Mammary epithelial cell (primary cell): ENCODE measurements around the gene GRIN2B.

Experiments
- EZH2 ChIP-seq: IDR thresholded peaks from 2 replicates; pipeline ENCODE4 v1.6.1; 2012; ENCODE audit warnings: low read length, inconsistent platforms, borderline replicate concordance
- TF ChIP-seq, protein P1 (sequence below), 2 donors: IDR thresholded peaks in 1 of 2; conservative IDR thresholded peaks in 1 of 2; 2 replicates each; pipeline ENCODE4 v1.5.1; 2011 to 2012; ENCODE audit warnings: inconsistent platforms in 2 of 2, low read length in 2 of 2, mild to moderate bottlenecking in 2 of 2, control low read depth in 1 of 2, low read depth in 1 of 2; ENCODE audit not compliant: insufficient read depth in 1 of 2; ENCODE audit errors: extremely low read depth in 1 of 2

DNA sequence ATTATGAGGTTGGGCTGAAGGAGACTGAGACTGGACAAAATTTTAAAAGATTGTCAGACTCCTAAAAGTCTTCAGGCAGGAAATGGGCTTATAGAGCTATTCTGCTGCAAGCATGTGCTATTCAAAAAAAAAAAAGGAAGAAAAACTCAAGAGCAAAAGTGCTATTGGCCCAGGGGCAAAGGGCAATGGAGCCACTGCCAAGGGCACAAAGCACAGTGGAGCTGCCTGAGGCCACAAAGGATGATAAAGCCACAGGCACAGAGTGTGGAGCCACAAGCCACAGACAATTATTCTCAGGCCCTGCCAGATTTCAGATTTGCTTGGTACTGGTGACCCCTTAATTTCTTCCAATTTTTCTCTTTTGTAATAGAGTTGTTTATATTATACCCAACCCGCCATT lies 29.6 kb upstream of the GRIN2B start:
- TF ChIP-seq, protein P1, sequence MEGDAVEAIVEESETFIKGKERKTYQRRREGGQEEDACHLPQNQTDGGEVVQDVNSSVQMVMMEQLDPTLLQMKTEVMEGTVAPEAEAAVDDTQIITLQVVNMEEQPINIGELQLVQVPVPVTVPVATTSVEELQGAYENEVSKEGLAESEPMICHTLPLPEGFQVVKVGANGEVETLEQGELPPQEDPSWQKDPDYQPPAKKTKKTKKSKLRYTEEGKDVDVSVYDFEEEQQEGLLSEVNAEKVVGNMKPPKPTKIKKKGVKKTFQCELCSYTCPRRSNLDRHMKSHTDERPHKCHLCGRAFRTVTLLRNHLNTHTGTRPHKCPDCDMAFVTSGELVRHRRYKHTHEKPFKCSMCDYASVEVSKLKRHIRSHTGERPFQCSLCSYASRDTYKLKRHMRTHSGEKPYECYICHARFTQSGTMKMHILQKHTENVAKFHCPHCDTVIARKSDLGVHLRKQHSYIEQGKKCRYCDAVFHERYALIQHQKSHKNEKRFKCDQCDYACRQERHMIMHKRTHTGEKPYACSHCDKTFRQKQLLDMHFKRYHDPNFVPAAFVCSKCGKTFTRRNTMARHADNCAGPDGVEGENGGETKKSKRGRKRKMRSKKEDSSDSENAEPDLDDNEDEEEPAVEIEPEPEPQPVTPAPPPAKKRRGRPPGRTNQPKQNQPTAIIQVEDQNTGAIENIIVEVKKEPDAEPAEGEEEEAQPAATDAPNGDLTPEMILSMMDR (conservative IDR thresholded peaks at IDR 0.05 in 1 of 2, IDR thresholded peaks at IDR 0.05 in 1 of 2; ENCODE audit: extremely low read depth in 1 of 2, insufficient read depth in 1 of 2, low read depth in 1 of 2, low read length in 2 of 2), result no peak
- no peak for TF ChIP-seq EZH2
